ENCODE measurements around the gene PCGF5.

Gene PCGF5

GRCh38 chr10:91290607-91291006 lies 70.1 kb downstream of the PCGF5 start:
- H2AFZ ChIP-seq: no peak overlapping the region
- no peak overlapping the region for H3K27ac ChIP-seq
- TF ChIP-seq, protein P1, sequence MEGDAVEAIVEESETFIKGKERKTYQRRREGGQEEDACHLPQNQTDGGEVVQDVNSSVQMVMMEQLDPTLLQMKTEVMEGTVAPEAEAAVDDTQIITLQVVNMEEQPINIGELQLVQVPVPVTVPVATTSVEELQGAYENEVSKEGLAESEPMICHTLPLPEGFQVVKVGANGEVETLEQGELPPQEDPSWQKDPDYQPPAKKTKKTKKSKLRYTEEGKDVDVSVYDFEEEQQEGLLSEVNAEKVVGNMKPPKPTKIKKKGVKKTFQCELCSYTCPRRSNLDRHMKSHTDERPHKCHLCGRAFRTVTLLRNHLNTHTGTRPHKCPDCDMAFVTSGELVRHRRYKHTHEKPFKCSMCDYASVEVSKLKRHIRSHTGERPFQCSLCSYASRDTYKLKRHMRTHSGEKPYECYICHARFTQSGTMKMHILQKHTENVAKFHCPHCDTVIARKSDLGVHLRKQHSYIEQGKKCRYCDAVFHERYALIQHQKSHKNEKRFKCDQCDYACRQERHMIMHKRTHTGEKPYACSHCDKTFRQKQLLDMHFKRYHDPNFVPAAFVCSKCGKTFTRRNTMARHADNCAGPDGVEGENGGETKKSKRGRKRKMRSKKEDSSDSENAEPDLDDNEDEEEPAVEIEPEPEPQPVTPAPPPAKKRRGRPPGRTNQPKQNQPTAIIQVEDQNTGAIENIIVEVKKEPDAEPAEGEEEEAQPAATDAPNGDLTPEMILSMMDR (IDR thresholded peaks at IDR 0.05): no peak
- no peak overlapping the region for H3K9ac ChIP-seq
- no peaks in the 10 kb centered on the region for H3K4me1 ChIP-seq
- H3K9me3 ChIP-seq (ENCODE audit: control insufficient read depth, low read length): no peaks in the 10 kb centered on the region
- no peak overlapping the region for H3K4me2 ChIP-seq (ENCODE audit: low read length)
- no peak overlapping the region for H3K4me3 ChIP-seq (ENCODE audit: low read depth, low read length)
- no peaks in the 10 kb centered on the region for H3K79me2 ChIP-seq
- H3K27me3 ChIP-seq (ENCODE audit: control insufficient read depth, insufficient read depth, low read length): no peaks in the 10 kb centered on the region
- no peaks in the 10 kb centered on the region for H3K36me3 ChIP-seq (ENCODE audit: control insufficient read depth, insufficient read depth, low read length)

DNA sequence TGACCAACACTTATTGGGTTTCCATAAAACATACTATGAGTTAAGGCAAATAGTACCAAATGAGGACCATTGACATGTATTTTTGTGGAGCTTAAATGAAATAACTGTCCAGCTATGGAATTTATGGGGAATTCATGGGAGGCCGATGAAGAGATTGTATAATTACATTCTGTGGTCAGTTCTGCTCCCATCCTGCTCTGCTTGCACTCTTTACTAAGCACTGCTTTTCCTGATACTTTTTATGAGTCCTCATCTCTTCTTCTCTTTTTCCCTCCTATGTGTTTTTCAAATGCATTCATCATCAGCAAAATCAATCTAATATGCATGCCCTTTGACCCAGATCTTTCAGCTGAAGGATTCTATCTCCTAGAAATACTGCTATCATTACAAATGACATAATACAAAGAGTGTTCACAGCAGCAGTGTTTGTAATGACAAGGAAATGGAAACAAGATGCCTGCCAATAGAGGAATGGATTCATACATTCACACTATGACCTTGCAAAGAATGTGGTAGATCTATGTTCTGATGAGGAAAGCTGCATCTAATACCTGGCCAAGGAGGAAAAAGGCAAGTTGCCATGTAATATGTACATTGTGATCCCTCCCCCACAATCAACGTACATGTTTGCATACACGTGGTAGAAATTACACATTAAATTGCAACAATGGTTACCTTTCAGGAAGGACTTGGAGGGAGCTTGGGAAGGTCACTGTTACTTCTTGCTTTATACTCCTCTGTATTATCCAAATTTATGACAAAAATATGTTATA lies 73.9 kb downstream of the PCGF5 start:
- TF ChIP-seq, protein P1 (IDR thresholded peaks at IDR 0.05): no peak
- Histone ChIP-seq H3K27ac (no peak overlapping the region), H3K9ac (no peak overlapping the region), H2AFZ (no peak overlapping the region), H3K36me3 (ENCODE audit: control insufficient read depth, insufficient read depth, low read length) (no peaks in the 10 kb centered on the region), H3K9me3 (ENCODE audit: control insufficient read depth, low read length) (no peaks in the 10 kb centered on the region), H3K27me3 (ENCODE audit: control insufficient read depth, insufficient read depth, low read length) (no peaks in the 10 kb centered on the region), H3K4me2 (ENCODE audit: low read length) (no peak overlapping the region), H3K79me2 (no peaks in the 10 kb centered on the region), H3K4me3 (ENCODE audit: low read depth, low read length) (no peak overlapping the region), H3K4me1 (no peaks in the 10 kb centered on the region)

- Histone ChIP-seq H2AFZ (no peak overlapping the region), H3K9me3 (ENCODE audit: control insufficient read depth, low read length) (no peaks in the 10 kb centered on the region), H3K27ac (no peak overlapping the region), H3K4me2 (ENCODE audit: low read length) (no peak overlapping the region), H3K9ac (no peak overlapping the region), H3K4me3 (ENCODE audit: low read depth, low read length) (no peak overlapping the region), H3K4me1 (no peaks in the 10 kb centered on the region), H3K36me3 (ENCODE audit: control insufficient read depth, insufficient read depth, low read length) (no peaks in the 10 kb centered on the region), H3K27me3 (ENCODE audit: control insufficient read depth, insufficient read depth, low read length) (no peaks in the 10 kb centered on the region), H3K79me2 (no peaks in the 10 kb centered on the region)
- TF ChIP-seq, protein P1 (IDR thresholded peaks at IDR 0.05): no peak
Measured at GRCh38 chr10:91295346-91295745, 74.9 kb downstream of the PCGF5 start.

GRCh38 chr10:91296471-91296870 lies 76.0 kb downstream of the PCGF5 start:
- H3K9me3 ChIP-seq (ENCODE audit: control insufficient read depth, low read length): no peaks in the 10 kb centered on the region
- no peak overlapping the region for H3K9ac ChIP-seq
- no peaks in the 10 kb centered on the region for H3K79me2 ChIP-seq
- no peak overlapping the region for H3K4me2 ChIP-seq (ENCODE audit: low read length)
- no peak overlapping the region for H3K27ac ChIP-seq
- H2AFZ ChIP-seq: no peak overlapping the region
- H3K4me1 ChIP-seq: no peaks in the 10 kb centered on the region
- no peaks in the 10 kb centered on the region for H3K27me3 ChIP-seq (ENCODE audit: control insufficient read depth, insufficient read depth, low read length)
- no peak overlapping the region for H3K4me3 ChIP-seq (ENCODE audit: low read depth, low read length)
- H3K36me3 ChIP-seq (ENCODE audit: control insufficient read depth, insufficient read depth, low read length): no peaks in the 10 kb centered on the region
- TF ChIP-seq, protein P1 (IDR thresholded peaks at IDR 0.05): no peak
